AML-193 (cell line): ENCODE results near the gene ZDHHC11B.

ENCODE experiments used
- DNase-seq, 2 experiments: peaks; one replicate each; lab custom pipeline; 2025; lab: John Stamatoyannopoulos, UW

Gene ZDHHC11B

DNA sequence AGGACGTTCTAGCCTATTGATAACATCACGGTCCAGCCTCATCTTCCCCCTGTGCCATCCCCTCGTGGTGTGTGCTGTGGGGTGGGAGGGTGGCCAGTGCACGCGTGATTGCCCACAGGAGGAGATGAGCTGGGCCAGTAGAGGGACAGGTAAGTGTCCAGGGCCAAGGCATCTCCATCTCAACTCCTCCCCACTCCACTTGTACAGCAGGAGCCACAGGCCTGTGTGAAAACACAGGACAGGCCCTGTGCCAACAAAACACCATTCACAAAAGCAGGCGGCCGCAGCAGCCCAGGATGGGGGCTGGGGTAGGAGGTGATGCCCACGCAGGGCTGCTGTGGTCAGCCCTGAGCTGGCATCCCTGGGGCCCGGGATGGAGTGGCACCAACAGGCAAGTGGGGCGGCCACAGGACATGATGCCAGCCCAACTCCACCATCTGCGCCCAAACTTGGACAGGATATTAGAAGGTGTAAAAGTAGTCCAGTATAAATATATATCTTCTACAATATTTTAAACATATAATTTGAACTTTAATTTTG lies 124.0 kb downstream of the ZDHHC11B start:
- DNase-seq: no peak
